Measurements from ENCODE around the gene PRPS1.
"Not testable (repeated sequence)": the region's sequence is repeated elsewhere in the genome, so short reads cannot be mapped to it uniquely, and the experiment has no call there.

Gene PRPS1

GRCh38 chrX:107627838-107628661 lies at the start of gene PRPS1:
TSS of gene PRPS1 (plus strand) at chrX:107628510. CDS start at chrX:107628629, 119 bp downstream.
- peak; percentile 89 for DNase-seq

- DNase-seq: no peak
Measured at GRCh38 chrX:107579956-107580355, 48.4 kb upstream of the PRPS1 start.

GRCh38 chrX:107581923-107582322 lies 46.4 kb upstream of the PRPS1 start:
- DNase-seq: no peak

GRCh38 chrX:107589243-107589642 lies 39.1 kb upstream of the PRPS1 start:
- no peak for DNase-seq

DNA sequence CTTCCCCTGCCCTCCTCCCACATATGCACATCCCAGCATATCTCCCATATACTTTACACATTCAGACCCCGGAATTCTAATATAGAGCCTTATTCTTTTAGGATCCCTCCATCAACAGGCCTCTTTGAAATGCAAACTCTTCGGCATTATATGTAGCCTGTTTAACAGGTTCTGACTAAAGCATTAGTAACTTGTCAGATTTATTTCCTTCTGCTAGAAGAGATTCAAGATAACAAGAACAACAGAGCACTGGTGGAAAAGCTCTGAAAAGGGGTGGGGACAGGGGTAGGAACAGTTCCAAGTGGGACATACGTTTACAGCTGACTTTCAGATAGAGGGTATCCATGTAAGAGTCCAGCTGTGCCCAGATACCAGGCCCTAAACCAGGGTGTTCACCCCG lies 31.7 kb upstream of the PRPS1 start:
- DNase-seq: no peak

DNA sequence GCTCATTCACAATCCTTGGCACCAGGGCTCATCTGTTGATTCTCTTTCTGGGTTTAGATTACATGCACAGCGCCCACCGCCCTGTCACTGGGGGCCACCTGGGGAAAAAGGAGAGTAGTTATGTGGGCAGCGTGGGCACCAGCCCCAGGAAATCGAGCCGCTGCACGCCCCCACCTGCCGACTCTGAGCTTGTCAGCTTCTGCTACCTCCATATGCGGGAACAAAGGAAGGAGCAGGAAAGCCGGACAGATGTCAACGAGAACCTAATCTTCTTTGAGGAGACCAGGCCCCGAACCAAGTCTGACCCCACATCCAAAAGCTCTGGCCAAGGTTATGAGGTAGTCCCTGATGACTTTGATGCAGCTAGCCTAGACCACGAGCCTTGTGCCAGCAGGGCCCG lies 31.0 kb upstream of the PRPS1 start:
- no peak for DNase-seq

DNA sequence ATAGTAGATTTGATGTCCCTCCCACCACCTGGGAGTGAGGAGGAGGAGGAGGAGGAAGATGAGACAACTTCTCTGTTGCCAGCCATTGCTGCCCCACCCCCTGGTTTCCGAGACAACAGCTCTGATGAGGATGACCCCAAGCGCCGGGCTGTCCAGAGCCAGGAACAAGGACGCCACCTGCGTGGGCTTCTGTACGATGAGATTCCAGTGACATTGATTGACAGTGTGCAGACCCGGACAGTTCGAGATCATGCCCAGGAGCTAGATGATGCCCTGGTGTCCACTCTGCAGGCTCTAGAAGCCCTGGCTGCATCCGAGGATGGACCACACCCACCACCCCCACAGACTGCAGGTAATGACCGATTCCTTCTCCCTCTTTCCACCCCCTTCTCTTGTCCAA lies 30.5 kb upstream of the PRPS1 start:
- DNase-seq: no peak

GRCh38 chrX:107599450-107599861 lies 28.9 kb upstream of the PRPS1 start:
- DNase-seq: no peak

- no peak for DNase-seq
Measured at GRCh38 chrX:107600366-107600765, 27.9 kb upstream of the PRPS1 start.

- DNase-seq: no peak
Measured at GRCh38 chrX:107601326-107601725, 27.0 kb upstream of the PRPS1 start.

GRCh38 chrX:107601759-107602158 lies 26.6 kb upstream of the PRPS1 start:
- no peak for DNase-seq

- no peak for DNase-seq
Measured at GRCh38 chrX:107602694-107603239, 25.5 kb upstream of the PRPS1 start.

- DNase-seq: no peak
Measured at GRCh38 chrX:107603429-107604159, 24.7 kb upstream of the PRPS1 start.

DNA sequence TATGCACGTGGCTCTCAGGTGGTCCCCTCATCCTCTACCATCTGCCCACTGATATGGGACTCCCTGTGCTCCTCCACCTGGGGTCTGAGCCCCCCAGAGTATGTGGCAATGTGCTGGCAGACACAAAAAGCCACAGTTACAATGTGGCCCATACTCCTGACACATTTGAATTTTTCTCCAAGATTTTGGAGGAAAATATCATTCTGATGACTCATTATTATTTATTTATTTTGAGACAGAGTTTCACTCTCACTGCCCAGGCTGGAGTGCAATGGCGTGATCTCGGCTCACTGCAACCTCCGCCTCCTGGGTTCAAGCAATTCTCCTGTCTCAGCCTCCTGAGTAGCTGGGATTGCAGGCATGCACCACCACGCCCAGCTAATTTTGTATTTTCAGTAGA lies 19.2 kb upstream of the PRPS1 start:
- not testable (repeated sequence) for DNase-seq

DNA sequence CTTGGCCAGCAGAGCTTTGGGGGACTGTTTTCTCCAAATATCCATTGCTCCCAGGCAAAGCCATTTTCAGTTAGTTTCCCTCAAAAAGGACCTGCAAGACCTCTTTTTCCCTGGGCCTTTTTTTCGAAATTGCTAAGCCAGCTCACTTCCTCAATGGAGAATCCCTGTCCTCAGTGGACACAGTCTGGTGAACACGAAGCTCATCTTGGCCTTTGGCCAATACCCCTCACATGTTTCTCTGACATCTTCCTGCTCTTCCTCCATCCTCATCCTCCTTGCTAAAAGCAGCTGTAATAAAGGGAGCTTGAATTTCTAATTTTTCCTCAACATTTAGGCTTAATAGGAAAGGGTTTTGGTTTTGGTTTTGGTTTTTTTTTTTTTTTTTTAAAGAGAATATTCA lies 17.6 kb upstream of the PRPS1 start:
- DNase-seq: no peak

- DNase-seq: no peak
Measured at GRCh38 chrX:107619885-107620322, 8.4 kb upstream of the PRPS1 start.

DNA sequence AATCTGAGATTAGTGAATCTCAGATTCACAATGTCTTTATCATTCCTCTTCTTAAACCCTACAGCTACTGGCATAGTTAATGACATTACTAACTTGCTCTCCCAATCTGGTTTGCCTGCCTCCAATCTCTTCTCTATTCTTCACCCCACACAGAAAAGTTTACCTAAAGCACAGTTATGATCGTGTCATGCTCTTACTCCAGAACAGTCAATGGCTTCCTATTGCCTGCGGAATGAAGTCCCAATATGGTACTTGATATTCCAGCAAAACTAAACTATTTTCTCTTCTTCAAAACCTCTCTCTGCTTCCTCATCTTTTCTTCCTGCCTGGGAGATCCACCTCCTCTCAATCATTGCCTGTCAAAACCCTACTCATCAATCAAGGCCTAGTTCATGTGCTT lies 3.4 kb upstream of the PRPS1 start:
- DNase-seq: no peak

- no peak for DNase-seq
Measured at GRCh38 chrX:107625739-107626138, 2.6 kb upstream of the PRPS1 start.

DNA sequence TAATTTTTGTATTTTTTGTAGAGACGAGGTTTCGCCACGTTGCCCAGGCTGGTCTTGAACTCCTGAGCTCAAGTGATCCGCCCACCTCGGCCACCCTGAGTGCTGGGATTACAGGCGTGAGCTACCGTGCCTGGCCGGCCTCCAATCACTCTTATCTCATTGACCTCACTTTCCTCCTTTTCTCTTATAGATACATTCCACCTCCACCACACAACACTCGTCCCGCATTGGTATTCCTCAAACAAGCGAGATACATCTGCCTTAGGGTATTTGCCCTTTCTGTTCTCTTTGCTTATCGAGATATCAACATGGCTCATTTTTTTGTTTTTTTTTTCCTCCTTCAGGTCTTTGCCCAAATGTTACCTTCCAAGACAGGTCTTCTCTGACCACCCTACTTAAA lies 1.8 kb upstream of the PRPS1 start:
- no peak for DNase-seq

- DNase-seq: no peak
Measured at GRCh38 chrX:107626916-107627315, 1.4 kb upstream of the PRPS1 start.

DNA sequence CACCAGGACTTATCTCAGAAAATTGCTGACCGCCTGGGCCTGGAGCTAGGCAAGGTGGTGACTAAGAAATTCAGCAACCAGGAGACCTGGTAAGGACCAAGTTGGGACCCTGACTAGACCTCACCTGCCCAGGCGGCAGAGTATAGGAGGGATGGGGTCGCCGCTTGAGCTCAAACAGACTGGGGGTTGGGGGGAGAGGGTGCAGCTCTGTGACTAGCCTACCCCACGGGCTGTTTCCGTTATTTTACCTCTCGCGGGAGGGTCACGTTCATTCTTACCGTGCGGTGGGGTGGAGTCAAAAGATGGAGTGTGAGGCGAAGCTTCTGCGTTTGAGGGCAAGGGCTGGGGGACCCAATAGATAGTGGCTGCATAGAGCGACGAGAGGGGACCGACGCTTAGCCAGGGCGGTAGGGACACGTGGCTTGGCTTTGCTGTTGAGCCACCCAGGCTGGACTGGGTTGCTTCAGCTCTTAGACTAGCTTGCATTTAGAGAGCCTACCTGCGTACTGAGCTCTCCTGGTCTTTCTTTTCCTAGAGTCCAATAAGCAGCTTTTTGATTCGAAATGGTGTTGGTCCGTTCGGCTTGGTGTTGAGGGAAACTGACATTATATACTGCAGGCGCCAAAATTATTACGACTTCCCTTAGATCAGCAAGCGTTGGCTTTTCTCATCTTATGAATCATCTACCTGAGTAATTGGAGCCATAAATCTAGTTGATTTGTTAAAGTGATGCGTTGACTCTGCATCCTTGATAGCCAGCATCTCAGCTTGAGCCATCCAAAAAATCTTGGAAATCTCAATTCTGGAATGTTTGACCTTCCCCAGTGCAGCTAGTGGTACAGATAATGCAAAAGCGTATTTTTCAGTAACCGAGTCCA lies 591 bp downstream of the PRPS1 start:
- peak; percentile 25 for DNase-seq

DNA sequence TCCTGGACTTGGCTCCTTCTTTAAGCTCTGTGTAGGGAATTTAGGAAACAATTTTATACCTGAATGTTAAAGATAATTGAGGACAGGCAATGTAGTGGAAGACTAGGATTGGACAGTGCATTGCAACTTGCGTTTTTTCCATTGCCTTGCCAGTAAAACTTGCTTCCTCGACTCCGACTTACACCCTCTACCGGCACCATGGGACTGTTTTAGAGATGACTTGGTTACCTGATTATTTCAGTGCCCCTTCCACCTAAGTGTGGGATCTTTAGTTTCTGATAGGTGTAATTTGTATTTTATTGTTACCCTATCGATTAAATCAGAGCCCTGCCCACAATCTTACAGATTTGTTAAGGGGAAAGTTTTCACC lies 1.2 kb downstream of the PRPS1 start:
- peak; percentile 0 for DNase-seq

Data from NCI-H2171 (cell line).